Endometrial microvascular endothelial cells (primary cell): Measurements from ENCODE around the gene FBLN2. TPM values are rescaled to one million over a fixed set of nuclear protein-coding genes. Genes with fewer than 3 reads are reported as not detected.

Experiments
- in situ Hi-C: cut with HindIII; loops from 2 replicates; pipeline ENCODE4 v1.10.0; 2017; ENCODE audit warnings: low sequenced_read_pairs, low pct_unique_long_range_greater_than_20kb; ENCODE audit errors: inconsistent ontology term
- total RNA-seq: library from RNA; depleted of rRNA; stranded (reverse); fragments of >200 nt; gene quantifications from one replicate; pipeline ENCODE4 v1.2.3, GENCODE V29; 2015; ENCODE audit errors: inconsistent ontology term

Gene FBLN2
- total RNA-seq, 1 donor from 2014 or later: 0.37 TPM

DNA sequence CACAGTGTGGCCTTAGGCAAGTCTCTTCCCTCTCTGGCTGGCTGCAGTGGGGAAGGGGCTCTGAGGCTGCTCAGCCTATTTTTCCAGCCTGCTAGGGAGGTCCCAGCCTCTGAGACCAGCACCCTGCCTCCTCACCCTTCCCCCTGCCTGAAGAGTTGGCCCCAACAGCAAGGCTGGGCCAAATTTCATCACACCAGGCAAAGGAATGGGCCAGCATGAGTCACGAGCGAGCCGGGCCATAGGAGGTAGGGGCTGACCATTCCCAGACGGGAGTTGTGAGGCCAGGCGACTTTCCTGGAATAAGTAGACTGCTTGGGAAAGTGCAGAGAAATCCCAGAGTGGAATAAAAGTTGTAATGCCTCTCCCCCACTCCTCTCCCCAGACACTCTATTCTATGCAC, 5.7 kb upstream of the FBLN2 start:
- in situ Hi-C loops: no loop called here

DNA sequence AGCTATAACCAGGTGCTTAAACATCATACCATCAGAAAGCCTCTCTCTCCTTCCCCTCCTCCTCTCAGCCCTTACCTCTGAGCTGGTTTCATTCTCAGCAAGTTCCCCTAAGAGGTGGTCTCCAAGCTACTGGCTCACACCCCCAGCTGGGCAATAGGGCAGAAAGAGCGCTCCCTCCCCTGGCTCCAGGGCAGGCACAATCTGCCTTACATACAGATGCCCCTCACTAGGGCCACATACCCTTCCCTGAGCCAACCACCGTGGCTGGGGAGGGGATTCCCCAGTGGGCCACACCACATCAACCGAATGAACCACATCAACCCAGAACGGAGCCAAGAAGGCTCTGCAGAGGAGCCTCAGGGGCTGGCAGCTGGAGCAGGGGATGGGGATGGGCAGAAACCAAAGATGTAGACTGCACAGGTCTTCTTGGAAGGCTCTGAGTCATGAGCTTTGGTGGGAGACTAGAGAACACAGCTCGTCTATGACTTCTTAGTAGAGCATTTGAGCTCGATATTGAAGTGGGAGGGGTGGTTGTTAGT, 4.6 kb upstream of the FBLN2 start:
- in situ Hi-C loops: no loop called here

DNA sequence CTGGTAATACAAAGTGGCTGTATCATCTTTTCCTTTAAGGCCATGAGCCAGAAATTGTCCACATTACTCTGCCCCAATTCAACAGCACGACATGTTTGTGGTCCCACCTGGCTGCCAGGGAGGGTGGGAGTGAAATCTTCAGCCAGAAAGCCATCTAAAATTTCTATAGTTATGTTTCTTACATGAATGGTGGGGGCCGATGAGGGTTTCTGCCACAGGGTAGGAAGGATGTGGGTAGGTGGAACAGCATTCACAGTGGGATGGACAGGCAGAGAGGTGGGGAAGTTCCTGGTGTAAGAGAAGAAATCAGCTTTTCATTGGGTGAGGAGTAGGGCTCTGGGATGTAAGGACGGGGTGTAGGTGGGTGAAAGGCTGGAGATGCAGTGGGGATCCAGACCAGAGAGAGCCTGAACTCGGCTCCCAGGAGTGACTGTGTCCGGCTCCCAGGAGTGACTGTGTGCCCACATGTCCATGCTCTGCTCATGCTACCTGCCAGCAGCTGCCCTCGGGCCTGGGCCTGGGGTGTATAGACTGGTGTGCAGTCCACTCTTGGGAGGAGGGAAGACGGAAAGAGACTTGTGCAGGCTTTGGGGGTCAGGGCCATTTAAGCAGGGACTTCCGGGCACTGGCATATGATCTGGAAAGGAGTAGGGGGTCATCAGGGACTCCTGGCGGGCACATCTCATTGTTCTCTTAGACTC, 3.8 kb upstream of the FBLN2 start:
- in situ Hi-C loops: no loop called here

DNA sequence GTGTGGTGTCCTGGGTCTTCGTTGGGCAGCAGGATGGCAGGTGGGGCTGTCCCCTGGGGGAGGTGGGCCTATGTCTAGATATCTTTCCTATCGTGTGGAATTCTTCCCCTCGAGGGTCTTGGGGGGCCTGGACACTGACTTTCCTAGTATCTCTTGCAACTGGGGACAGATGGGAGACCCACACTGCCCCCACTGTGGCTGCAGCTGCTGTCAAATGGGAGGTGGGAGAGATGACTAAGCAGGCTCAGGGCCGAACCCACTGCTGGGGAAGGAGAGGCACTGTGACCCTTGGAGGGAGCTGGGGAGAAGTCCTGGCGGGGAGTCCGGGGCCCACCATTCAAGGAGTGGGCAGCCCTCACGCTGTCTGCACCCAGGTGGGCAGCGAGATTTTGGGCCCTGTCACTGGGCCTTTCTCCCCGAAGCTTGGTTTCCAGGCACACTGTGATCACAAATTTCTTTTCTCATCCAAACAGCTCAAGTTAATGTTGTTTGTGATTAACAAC, 2.9 kb upstream of the FBLN2 start:
- in situ Hi-C loops: no loop called here

DNA sequence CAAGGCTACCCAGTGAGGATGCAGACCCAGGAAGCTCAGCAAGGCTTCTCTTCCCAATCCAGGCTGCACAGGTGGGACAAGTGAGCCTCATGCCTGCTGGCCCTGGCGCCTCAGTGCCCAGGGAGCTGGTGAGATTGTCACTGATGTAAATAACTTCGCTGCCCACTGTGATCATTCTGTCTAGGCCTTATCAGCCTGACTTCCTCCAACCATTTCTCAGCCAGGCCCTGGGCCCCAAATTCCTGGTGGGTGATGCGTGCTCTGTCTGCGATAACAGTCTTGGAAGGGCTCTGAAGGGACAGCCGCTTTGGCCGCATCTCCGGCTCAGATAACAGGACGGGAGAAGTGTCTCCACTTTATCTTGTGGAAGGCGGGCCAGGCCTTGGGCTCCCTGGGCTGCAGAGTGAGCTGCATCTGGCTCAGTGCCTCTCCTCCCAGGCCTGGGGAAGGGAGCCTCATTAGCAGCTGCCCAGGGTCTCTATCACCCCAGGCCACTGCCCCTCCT, 2.2 kb upstream of the FBLN2 start:
- in situ Hi-C loops: no loop called here

DNA sequence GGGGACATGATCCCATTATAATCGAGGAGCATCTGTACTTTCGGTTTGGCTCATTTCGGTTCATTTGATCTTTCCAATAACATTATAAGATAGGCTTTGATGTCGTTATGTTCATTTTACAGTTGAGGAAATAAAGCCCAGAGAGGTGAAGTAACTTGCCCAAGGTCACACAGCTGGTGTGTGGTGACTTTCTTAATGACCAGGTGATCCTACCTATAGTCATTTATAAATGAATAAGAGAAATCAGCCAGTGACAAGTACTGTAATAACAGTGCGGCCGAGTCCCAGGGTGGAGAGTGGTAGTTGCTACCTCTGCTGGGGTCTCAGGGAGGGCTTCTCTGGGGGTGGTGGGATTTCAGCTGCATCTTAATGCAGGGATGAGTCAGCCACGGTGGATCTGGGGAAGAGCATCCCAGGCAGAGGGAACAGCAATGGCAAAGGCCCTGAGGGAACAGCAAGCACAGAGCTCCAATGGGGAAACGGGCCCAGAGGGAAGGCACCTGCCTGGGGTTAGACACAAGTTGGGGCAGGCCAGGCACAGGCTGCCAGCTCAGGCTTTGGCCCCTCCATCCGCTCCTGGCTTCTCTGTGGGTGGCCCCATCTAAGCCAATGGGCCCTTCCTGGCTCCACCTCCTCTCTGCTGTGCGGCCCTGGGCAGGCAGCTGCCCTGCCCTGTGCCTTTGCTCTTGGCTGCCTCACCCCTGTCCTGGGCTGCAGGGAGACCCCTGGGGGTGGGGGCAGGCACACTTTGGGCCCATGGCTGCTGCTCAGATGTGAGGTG, 1.1 kb upstream of the FBLN2 start:
- in situ Hi-C loops: no loop called here

DNA sequence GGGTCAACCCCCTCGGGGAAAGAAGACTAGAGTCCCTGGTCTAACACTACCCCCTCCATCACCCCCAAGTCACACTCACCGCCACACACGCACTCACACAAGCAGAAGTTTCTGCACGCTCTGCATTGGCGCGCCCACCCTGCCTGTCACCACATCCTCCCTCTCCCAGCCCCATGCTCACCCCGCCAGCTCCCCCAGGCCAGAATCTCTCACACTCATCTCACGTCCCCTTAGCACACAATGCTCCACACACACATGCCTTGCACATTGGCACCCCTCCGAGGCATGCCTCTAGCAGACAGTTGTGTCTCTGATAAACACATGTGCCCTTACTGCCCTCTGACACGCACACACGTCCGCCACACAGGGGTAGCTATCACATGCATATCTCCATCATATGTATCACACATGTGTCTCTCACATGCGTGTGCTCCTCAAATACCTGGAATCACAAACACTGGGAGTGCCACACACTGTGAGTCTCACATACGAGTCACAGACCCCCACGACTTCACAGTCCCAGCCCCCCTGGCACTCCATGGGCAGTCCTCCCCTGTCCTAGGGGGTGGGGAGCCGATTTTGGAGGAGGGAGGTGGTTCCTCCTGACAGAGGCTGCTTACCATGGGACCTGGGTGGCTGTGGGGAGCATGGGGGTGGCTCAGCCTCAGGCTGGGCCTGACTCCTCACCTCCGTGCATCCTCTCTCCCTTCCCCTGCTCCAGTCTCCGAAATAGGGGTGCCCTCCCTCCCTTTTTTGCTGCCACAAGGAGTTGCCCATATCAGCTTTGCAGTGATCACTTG, 898 bp downstream of the FBLN2 start:
- in situ Hi-C loops: no loop called here

DNA sequence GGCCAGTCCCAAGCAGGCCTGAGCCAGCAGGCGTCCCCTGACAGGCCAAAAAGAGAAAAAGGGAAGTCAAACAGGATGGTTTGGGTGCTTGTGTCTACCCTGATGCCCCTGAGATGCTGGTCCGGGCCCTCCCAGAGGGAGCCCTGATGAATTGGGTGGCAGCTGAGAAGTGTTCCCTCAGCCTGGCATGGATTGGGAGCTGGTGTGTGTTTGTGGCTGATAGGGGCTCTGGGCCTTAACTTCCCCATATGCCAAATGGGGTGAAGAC, 1.4 kb downstream of the FBLN2 start:
- in situ Hi-C loops: no loop called here

DNA sequence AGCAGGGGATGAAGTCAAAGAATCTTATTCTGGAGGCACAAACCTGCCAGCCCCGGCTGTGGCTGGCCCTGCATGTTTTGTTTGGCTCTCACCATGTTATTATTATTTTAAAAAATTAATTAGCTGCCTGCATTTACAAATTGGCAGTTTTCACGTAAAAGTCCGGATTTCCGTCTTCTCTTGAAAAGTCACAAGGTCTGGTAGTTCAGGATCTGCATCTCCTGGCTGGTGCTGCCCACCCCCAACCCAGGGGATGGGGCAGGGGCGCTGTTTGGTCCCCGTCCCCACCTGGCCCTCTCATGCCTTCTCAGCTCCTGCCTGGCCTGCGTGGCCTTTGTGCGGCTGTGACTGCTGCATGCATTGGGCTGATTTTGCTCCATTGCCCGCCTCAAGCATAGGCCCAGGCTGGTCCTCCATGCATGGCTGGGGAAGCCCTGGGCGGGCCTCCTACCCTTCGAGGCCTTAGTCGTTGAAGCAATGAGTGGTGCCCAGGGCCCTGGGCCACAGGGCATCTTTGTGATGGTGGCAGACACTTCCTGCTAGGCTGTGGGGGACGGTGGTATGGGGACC, 2.0 kb downstream of the FBLN2 start:
- in situ Hi-C loops: no loop called here

DNA sequence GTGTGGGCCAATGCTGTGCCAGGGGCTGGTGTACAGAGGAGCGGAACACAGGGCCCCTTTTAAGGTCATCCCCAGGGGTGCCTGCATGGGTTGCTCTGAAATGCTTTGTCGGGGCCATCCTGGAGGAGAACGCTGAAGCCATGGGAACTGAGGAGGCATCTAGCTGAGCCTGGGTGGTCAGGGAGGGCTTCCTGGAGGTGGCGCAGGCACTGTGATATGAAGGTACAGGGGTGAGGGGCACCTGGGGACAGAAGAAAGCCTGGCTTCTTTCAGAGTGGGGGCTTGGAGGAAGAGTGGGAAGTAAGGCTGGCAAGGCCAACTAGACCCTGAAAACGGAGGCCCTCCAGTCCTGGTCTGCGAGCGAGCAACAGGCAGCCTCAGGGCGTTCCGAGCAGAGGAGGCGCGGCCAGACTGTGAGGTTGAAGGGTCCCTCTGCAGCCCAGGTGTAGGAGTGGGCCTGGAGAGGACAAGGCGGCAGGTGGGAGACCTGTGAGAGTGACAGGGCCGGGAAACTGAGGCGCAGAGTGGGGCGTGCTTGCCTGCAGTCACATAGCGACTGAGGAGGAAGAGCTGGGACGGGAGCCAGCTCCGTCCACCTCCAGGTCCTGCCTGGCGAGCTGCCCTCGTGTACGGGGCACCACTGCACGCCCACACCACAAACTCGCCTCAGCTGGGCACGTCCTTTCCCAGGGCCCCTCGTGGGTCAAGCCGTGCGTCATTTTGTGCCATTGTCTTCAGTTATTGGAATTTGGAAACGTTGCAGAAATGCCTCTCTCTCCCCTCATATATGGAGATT, 4.1 kb downstream of the FBLN2 start:
- in situ Hi-C loops: no loop called here

DNA sequence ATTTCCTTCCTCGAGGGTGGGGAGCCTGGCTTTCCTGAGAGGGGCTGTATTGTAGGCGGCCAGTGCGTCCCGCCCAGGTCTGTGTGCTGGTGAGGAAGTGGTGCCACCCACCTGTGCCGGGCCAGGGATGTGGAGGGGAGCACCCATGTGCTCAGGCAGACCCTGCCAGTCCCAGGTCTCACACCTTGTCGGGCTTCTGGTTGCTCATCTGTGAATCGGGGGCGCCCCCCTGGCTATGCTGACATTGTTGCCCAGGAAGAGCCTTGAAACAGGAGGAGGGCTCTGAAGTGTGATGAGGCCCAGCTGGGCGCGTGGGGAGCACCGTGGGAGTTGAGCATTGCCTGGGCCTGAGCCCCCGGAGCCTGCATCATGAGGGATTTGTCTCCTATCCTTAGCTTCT, 4.8 kb downstream of the FBLN2 start:
- in situ Hi-C loops: no loop called here

DNA sequence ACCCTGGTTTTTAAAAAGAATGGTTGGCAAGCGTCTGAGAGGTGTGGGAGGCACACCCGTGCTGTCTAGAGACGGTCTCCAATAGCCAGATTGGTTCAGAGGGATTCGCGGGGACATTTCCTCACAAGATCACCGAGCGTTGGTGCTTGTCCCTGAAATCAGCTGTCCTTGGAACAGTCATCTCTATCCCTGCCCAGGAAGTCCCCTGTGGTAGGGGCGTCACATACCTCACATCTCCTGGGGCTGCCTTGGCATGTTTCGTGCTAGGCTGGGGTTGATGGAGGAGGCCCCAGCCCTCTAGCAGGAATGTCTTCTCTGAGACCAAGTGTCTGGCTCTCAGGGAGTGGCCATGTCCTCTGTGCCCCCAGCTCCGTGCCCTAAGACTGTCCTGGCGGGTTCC, 6.8 kb downstream of the FBLN2 start:
- in situ Hi-C loops: no loop called here

DNA sequence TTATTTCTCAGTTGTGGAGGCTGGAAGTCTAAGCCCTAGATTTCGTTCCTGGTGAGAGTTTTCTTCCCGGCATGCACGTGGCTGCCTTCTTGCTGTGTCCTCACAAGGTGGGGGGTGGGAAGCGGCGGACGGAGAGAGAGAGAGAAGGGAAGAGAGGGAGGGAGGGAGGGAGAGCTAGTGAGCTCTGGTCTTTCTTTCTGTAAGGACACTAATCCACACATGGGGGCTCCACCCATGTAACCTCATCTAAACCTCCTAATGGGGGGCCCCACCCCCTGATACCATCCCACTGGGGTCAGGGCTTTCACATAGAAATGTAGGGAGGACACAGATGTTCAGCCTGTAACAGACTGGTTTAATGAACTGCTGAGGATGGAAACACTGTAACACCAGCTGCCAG, 7.3 kb downstream of the FBLN2 start:
- in situ Hi-C loops: no loop called here

DNA sequence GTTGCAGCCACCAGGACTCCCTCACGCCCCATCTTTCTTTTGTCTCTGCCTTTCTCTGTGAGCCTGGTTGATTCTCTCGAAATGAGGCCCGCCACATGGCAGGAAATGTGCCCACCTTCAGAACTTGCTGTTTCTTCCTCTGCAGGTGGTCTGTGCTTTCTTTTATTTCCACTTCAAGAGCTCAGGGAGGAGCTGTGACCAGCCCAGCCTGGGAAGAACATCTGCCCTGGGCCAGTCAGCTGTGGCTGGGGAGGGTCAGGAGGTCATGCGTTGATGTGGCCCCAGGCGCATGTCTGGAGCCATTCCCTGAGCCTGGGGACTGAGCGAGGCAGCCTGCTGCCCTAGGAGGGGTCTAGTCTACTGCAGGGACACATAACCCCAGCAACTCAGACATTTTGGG, 8.0 kb downstream of the FBLN2 start:
- in situ Hi-C loops: no loop called here

DNA sequence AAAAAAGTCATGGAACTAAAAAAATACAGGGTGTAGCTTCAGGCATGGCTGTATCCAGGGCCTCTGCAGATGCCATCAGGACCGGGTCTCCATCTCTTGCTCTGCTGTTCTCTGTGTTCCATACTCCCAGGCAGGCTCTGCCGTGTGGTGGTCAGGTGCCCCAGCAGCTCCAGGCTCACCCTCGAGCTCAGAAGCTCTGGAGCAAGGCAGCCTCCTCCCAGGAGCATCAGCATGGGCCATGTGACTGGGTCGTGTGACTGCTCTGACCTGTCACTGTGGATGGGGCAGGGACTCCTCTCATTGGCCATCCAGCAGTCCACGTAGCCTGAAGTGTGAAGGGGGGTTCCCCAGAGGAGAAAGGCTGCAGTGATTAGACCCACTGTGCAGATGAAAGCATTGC, 8.5 kb downstream of the FBLN2 start:
- in situ Hi-C loops: no loop called here

DNA sequence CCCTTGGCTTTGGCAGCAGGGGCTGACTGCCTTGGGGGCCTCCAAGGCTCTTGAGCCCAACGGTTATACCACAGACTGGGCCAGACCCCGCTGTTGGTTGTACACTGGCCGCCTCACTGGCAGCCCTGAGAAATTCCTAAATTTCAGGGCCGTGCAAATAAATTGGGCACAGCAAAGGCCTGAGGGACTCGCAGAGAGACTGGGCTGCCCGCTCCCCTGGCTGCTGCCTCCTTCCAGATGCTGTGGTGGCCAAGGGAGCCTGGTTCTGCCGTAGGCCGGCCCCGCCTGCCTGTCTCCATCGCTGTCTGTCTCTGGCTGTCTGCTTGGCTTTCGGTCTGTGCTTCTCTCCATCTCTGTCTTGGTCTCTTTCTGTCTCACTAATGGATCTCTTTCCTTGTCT, 9.0 kb downstream of the FBLN2 start:
- in situ Hi-C loops: no loop called here

DNA sequence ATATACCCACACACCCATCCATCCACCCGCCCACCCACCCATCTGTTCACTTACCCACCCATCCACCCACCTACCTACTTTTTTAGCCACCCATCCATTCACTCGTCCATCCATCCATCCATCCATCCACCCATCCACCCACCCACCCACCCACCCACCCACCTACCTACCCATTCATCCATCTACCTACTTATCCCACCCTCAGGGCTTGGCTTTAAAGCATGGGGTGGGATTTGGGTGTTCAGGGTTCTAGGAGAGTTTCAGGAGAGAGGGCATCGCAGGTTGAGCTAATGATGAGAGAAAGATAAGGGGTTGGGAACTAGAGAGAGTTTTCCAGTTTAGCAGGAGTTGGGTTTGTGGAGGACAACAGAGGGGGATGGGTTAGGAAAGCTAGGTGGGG, 9.7 kb downstream of the FBLN2 start:
- in situ Hi-C loops: no loop called here

DNA sequence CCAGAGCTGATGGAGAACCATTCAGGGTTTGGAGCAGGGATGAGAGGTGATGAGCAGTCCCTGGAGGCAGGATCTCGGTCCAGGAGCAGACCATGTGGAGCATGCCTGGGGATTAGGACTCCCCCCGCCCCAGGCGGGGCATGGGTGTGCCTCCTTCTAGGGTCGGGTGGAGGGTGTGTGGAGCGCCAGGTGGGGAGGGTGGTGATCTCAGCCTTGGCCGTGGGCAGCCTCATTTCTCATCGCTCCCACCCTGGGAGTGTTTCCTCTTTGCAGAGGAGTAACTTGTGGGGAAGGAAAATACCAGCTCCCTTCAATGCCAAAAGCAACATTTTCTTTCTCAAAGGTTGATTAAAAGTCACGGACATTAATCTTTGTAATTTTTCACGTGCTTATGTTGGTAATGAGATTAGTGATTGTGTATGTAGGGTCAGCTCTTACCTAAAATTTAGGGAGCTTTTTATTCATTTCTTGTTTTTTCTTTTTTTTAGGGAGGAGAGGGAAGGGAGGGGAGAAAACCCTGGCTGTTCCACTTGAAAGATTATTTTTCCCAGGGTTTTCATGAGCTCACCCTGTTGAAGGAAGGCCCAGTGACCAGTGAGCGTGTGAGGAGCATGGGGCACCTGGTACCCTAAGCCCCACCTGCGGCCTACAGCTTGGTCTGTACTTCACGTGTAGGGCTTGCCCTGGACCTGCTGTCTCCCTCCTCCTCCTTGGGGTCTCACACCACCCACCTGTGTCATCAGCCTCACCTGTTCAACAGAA, 11.0 kb downstream of the FBLN2 start:
- in situ Hi-C loops: no loop called here
